TTC549 (cell line): Measurements from ENCODE around the gene INPPL1.
"Not testable (repeated sequence)": the region's sequence is repeated elsewhere in the genome, so short reads cannot be mapped to it uniquely, and the experiment has no call there.

Source experiments
- FAIRE-seq: peaks from 2 replicates; lab custom pipeline; 2012; peaks lifted over from hg19 to GRCh38; lab: Jason Lieb, UNC

INPPL1 gene

DNA sequence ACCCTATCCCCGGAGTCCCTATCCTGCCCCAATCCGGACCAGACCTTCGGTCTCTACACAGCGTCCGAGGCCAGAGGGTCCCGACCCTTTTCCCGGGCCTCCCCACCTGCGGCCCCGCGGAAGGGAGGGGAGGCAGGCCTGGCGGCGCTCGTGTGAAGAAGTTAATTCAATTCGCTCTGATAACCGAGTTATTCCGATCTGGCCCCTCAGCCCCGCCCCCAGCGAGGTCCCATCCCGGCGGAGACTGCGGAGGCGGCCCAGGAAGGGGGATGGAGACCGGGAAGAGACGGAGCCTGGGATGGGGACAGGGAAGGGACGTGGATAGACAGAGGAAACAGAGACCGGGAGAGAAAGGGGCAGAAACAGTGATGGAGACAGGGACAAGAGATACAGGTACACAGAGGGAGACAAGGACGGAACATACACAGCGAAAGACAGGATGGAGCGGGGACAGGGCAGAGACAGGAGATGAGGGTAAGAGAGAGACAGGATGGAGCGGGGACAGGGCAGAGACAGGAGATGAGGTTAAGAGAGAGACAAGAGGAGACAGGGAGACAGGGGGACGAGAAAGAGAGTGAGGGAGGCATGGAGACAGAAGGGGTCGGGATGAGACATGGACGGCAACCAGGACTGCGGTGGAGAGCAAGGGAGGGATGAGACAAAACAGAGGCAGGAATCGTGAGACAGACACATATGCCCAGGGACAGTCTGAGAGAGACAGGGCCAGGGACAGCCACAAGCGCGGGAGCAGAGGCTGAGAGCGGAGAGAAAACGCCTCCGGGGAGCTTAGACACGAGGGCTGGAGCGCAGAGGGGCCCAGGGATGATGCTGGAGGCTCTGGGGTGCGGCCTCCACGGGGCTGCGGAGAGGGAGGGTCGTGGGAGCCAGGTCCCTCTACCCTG lies 20.0 kb downstream of the INPPL1 start:
- FAIRE-seq, result no peak

DNA sequence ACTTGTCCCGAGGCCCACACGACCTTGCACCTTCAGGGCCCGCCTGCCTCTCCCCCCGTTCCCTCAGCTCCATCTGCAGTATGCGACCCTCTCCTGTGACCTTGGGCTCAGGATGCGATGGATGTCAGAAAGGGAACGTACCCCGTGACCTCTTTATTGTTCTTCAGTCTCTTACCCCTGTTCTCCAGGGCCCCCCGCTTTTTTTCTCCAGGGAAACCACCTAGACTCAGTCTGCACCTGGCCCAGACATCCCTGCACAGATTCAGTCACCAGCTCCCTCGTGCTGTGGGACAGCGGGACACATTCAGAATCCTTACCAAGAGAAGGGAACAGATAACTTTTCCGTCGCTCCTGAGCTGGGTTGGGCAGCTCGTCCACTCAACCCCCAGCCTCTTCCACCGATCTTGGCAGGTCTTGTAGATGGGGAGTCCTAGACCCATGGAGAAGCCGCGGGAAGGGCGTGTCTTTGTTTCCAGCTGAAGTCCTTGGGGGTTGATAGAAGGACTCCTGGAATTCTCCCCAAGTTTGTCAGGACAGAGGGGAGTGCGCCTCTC lies 20.8 kb downstream of the INPPL1 start:
- no peak for FAIRE-seq

DNA sequence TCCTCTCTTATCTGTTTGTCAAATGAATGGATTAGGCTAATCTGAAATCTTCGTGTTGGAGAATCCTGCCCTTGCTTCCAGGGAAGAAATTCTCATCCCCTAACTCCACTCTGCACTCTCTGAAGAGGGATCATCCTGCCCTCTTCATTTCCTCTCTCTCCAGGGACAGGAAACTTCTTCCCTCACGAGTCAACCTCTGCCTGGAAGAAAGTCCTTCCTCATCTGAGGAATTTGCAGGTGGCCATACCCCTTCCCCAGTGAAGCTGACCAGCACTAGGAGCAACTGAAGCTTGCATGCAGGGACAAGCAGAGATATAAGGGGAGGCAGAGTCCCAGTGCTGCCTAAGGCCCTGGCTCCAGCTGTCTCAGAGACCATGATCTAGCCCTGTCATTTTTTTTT lies 23.0 kb downstream of the INPPL1 start:
- no peak for FAIRE-seq

DNA sequence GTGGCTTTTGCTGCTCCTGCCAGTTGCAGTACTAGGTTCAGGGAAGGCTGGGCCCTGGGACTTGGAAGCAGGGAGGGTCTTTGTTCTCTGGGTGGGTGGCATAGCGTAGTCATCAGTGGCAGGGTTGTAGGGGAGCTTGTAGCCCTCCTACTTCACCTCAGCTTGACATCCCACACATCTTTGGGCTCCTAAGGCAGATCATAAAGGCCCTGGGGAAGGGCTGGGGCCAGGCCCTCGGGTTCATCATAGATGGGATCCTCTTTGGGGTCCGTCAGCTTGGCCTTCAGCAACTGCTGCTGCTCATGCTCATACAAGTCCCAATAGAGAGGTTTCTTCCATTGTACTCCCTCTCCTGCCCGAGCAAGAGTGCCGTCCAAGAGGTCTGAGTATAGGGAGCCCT lies 25.4 kb downstream of the INPPL1 start:
- FAIRE-seq, result no peak

DNA sequence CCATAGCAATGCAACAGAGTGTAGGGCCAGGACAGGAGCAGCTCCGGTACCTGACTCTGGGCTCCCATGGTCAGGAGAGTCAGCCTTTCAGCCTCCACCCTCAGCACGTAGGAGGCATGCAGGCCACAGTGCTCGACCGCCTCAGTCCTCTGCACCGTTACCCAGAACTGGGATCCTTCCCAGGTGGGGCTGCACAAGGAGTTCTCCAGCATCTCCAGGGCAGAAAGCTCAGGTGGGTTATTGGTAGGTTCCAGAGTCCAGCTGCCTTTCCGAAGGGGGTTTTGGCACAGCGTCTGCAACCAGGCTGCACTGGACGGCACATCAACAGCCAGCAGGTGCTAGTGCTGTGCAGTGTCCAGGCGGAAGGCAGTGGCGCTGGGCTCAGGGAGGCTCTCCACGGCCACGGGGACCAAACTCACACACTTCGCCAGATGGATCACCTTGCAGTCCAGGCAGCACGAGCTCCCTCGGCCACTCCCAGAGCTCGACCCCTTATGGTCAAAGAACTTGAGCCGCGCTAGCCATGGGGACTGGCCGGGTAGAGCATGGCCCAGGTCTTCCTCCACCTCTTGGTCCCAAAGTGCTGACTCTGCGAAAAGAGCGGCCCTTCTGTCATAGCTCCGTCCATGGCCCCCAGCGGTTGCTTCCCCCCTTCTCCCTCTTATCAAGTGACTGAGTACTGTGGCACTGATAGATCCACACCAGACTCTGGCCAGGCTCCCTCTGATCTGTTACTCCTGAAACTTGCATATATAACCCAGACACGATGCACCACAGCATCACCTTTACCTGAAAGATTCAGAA lies 26.3 kb downstream of the INPPL1 start:
- FAIRE-seq, result no peak

DNA sequence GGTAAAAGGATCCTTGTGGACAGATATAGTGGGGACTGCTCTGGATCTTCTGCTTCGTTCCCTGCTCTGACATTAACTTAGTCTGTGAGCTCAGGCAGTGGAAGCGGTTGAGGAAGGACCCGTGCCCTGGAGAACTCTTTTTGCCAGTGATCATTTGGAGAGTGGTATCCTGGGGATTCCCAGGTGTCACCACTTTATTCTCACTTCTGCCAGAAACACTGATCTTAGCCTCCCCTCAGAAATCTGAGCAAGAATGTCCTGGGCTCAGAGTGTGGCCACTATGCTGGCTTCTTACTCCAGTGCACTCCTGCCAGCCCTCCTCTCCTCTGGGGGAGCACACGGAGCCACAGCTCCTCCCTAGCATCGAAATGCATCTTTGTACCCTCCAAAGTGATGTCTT lies 27.0 kb downstream of the INPPL1 start:
- no peak for FAIRE-seq

DNA sequence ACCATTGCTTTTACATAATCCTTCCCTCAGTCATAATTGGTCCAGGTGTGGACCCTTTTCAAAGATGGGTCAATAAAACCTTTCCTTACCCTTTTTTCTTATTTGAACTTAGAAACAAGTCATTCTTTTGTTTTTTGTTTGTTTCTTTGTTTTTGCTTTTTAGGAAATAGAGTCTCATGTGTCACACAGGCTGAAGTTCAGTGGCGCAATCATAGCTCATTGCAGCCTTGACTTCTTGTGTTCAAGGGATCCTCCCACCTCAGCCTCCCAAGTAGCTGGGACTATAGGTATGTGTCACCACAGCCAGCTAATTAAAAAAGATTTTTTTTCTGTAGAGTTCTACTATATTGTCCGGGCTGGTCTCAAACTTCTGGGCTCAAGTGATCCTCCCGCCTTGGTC lies 28.8 kb downstream of the INPPL1 start:
- FAIRE-seq, result no peak

DNA sequence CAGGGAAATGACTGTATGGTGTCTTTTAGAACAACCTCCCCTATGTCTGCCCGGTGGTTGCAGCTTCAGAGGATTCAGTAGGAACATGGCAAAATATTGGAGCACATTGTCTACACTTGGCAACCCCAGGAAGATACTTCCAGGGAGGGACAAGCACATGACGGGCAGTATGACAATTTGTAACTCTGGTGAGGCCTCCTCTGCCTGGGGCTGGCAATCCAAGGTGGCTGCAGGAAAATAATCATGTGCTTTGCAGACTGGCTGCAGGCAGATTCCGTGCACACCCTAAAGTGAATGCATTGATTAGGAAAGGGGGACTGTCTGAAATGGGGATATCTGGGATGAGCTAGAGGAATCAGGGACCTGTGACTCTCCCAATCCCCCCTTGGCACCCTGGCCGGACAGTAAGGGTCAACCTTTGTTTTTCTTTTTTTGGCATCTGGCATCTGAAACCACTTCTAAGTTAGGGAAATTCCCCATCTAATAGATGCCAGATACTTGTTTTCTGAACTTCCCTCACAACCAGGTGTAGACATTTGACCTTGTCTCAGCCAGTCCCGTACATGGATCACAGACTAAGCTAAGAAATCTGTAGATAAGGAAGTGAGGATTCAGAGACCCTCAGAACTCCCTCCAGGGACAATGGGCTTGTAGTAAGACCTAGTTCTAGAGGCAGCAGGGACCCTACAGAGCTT lies 29.9 kb downstream of the INPPL1 start:
- FAIRE-seq, result no peak

DNA sequence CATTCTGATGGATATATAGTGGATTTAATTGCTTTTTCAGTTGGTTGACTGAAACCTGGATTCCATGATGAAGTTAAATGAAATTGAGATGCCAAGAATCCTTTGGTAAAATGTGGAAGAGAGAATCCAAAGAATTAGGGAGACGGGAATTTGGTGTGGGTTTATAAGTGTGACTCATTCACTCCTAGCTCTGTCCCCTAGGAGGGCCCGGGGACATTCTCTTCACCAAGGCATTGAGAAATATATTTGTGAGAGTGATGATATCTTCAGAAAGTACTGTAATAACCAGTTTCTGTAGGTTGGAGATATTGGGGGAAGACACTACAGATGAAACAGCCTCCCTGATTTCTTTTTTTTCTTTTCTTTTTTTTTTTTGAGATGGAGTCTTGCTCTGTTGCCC lies 33.0 kb downstream of the INPPL1 start:
- FAIRE-seq, result no peak

DNA sequence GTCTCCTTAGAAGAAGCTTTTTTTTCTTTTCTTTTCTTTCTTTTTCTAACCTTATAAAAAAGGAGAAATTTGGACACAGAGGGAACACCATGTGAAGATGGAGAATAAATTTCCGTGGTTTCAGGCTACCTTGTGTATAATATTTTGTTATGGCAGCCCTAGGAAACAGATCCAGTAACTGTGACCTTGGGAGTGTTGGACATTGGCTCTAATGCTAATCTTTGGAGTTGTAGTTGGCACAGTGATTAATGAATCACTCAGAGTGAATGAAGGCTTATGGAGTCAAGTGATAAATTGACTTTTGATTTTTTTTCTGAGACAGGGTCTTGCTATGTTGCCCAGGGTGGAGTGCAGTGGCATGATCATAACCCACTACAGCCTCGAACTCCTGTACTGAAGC lies 34.9 kb downstream of the INPPL1 start:
- no peak for FAIRE-seq

DNA sequence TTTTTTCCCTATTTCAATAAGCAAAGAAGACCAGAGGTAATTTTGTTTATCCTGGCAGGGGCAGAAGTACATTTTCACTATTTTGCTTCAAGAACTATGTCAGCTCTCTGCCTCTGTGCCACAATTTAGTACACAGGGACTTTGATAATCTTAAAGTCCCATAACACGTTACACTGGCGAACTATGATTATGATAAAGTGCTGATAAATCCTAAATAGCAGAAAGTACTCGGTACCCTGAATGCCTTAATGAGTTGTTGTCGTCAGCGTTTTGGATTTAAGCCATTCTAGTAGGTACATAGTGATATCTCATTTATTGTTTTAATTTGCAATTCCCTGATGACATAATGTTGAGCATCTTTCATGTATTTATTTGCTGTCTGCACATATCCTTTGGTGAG lies 36.0 kb downstream of the INPPL1 start:
- no peak for FAIRE-seq

DNA sequence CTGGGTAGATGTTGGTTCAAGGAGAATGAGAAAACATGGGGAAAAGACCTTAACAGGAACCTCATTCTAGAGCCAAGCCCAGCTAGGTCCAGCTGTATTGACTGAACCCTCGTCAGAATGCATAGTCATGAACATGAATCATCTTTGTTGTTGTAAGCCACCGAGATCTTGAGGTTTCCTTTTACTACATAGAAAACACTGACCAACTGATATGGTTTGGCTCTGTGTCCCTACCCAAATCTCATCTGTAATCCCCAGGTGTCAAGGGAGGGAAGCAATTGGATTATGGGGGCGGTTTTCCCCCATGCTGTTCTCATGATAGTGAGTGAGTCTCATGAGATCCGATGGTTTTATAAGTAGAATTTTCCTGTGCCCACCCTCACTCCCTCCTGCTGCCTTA lies 38.8 kb downstream of the INPPL1 start:
- FAIRE-seq, result no peak

DNA sequence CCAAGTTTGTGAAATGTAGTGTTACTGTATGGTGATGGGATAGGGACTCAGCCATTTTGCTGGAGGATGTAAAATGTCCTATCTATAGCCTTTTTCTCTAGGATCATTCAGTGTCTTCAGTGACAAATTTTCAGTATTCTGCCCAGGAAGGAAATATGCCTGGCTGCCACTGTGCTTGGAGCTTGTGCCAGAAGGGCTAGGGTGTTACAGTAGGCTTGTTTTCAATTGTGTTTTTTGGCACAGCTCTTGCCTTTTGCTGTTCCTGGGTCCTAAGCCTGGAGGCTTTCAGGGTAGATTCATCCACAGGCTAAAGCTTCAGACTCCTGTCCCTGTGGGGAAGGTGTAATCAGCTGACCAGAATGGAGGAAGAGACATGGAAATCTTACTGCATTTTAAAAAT lies 41.4 kb downstream of the INPPL1 start:
- FAIRE-seq, result no peak

DNA sequence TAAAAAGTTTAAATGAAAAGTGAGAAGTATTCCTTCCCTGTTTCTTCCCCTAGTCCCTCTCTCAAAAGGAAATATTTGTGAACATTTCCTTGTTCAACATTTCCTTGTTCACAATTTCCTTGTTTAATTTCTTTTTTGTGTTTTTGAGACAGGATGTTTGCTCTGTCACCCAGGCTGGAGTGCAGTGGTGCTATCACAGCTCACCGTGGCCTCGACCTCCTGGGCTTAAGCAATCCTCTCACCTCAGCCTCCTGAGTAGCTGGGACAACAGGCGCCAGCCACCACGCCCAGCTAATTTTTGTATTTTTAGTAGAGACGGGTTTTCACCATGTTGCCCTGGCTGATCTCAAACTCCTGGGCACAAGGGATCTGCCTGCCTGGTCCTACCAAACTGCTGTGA lies 42.4 kb downstream of the INPPL1 start:
- FAIRE-seq, result not testable (repeated sequence)

DNA sequence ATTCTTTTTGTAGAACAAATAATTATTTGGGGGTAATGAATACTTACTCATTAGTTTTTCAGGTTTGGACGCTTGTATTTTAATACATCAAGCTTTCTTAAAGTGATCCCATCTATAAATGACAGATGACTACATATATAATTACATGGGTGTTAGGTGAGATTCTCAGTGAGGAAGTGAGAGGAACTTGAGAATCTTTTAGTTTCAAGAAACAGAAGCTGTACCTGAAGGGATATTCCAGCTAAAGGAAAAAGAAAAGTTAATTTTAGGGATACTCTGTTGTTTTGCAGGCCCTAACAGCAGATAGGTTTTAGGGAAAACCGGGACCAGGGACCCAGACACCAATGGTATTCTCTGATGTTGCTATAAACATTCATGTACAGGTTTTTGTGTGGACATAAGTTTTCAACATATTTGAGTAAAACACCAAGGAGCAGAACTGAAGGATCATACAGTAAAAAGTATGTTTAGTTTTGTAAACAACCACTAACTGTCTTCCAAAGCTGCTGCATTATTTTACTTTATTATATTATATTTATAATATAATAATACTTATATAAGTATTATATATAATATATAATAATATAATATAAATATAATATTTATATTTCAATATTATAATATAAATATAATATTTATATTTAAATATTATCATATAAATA lies 43.5 kb downstream of the INPPL1 start:
- FAIRE-seq, result peak; percentile 82

DNA sequence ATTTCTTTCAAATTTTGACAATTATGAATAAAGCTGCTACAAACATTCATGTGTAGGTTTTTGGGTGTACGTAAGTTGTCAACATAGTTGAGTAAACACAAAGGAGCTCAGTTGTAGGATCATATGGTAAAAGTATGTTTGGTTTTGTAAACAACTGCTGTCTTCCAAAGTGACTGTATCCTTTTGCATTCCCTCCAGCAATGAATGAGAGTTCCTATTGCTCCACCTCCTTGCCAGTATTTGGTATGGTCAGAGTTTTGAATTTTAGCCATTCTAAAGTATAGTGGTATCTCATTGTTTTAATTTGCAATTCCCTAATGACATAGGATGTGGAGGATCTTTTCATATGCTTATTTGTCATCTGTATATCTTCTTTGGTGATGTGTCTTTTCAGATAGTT lies 47.4 kb downstream of the INPPL1 start:
- FAIRE-seq, result no peak

DNA sequence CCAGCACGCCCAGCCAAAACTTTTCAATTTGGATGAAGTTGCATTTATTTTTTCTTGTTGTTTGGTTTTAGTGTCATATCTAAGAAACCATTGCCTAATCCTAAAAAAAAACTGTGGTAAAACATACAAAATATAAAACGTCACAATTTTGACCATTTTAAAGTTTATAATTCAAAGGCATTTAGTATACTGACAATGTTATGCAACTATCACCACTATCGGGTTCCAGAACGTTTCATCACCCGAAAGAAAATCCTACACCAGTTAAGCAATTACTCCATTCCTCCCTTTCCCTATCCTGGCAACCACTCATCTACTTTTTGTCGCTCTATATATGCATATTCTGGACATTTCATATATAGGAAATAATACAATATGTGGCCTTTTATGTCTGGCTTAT lies 49.9 kb downstream of the INPPL1 start:
- no peak for FAIRE-seq

DNA sequence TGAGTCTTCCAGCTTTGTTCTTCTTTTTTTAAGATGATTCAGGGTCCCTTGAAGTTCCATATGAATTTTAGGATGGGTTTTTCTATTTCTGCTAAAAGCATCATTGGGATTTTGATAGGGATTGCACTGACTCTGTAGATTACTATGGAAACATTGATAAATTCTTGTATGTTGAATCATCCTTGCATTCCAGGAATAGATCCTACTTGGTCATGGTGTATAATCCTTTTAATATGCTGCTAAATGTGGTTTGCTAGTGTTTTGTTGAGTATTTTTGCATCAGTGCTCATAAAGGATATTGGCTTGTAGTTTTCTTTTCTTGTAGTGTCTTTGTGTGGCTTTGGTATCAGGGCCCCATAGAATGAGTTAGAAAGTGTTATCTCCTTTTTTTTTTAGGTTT lies 54.3 kb downstream of the INPPL1 start:
- no peak for FAIRE-seq

DNA sequence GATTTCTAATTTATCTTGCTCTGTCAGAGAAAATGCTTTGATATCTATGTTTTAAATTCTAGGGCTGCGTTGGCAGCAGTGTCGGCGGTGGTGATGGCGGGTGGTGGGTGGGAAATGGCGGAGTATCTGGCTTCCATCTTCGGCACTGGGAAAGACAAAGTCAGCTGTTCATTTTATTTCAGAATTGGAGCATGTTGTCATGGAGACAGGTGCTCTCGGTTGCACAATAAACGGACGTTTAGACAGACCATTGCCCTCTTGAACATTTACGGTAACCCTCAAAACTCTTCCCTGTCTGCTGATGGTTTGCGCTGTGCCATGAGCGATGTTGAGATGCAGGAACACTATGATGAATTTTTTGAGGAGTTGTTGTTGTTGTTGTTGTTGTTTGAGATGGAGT lies 55.5 kb downstream of the INPPL1 start:
- no peak for FAIRE-seq

DNA sequence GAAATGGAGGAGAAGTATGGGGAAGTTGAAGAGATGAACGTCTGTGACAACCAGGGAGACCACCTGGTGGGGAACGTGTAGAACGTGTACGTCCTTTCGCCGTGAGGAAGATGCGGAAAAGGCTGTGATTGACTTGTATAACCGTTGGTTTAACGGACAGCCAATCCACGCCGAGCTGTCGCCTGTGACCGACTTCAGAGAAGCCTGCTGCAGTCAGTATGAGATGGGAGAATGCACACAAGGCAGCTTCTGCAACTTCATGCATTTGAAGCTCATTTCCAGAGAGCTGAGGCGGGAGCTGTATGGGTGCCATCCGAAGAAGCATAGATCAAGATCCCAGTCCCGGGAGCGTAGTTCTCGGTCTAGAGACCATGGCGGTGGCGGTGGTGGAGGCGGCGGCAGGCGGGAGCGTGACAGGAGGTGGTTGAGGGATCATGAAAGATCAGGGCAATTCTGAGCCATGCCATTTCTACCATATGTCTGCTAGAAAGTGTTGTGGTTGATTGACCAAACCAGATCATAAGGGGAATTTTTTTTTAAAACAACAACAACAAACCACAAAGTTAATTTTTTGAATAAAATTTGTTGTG lies 56.3 kb downstream of the INPPL1 start:
- no peak for FAIRE-seq

DNA sequence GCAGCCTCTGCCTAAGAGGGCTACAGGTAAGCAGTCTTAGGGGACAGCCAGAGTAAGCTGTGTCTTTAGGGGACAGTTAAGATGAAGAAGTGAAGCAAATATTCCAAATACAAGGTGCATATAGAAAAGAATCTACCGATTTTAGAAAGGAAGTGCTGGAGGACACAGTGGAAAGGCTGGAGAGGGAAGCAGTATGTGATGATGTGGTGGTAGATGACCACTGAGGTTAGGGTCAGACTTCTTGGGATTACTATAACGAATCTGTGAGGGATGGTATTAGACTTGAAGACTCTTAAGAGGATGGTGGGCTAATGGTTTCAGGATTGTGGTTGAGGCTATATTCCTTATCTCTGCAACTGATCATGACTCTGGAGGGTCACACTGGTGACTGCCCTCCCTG lies 59.4 kb downstream of the INPPL1 start:
- FAIRE-seq, result no peak

DNA sequence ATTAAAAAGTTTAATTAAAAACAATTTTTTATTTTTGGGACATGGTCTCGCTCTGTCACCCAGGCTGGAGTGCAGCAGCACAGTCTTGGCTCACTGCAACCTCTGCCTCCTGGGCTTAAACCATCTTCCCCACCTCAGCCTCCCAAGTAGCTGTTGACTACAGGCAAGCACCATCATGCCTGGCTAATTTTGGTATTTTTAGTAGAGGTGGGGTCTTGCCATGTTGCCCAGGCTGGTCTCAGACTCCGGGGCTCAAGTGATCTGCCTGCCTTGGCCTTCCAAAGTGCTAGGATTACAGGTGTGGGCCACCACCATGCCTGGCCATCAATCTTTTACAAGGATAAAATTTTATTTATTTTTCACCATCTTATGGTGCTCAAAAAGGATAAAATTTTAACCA lies 62.7 kb downstream of the INPPL1 start:
- no peak for FAIRE-seq
